B cell (primary cell): Measurements from ENCODE around the gene PTN.

Experiments
- CTCF ChIP-seq: fragments of 200-600 bp; IDR thresholded peaks from one replicate; pipeline ENCODE4 v1.8.0; 2022; ENCODE audit warnings: antibody characterized with exemption, mild to moderate bottlenecking
- EZH2 ChIP-seq: IDR thresholded peaks from 2 replicates; pipeline ENCODE4 v1.6.1; 2012; ENCODE audit warnings: borderline replicate concordance, low read depth, mild to moderate bottlenecking, moderate library complexity, low read length; ENCODE audit not compliant: insufficient read depth, poor library complexity, severe bottlenecking

- TF ChIP-seq CTCF (no peak), EZH2 (no peak)
Observed at GRCh38 chr7:137325927-137326326, 17.6 kb downstream of the PTN start.
